Keratinocyte (primary cell): ENCODE results near the gene COLGALT1. TPM values are rescaled to one million over a fixed set of nuclear protein-coding genes. Genes with fewer than 3 reads are reported as not detected.

Experiments used
- DNase-seq: peaks from one replicate; pipeline ENCODE4 v3.0.0-alpha.2; 2011; ENCODE audit warnings: low read depth, missing footprints, low spot score
- FAIRE-seq: peaks from 2 replicates; lab custom pipeline; 2011; peaks lifted over from hg19 to GRCh38; lab: Jason Lieb, UNC
- H2AFZ ChIP-seq: 2 replicates; pipeline ENCODE4 v1.6.0; 2012; ENCODE audit warnings: low read length, control low read depth, inconsistent platforms; ENCODE audit not compliant: control insufficient read depth
- H3K27ac ChIP-seq: 2 replicates; pipeline ENCODE4 v1.5.1; 2011; ENCODE audit warnings: low read length; ENCODE audit not compliant: control insufficient read depth, insufficient read depth
- H3K27me3 ChIP-seq: 3 replicates; pipeline ENCODE4 v1.6.0; 2011; ENCODE audit warnings: low read length; ENCODE audit not compliant: control insufficient read depth, insufficient read depth; ENCODE audit errors: extremely low read depth
- H3K36me3 ChIP-seq, 2 experiments: 2 replicates in 1 of 2; 3 replicates in 1 of 2; pipeline ENCODE4 v1.5.1; 2011; ENCODE audit warnings: low read length in 2 of 2, mild to moderate bottlenecking in 1 of 2; ENCODE audit not compliant: control insufficient read depth in 2 of 2, insufficient read depth in 2 of 2; ENCODE audit errors: extremely low read depth in 1 of 2
- H3K4me1 ChIP-seq: 3 replicates; pipeline ENCODE4 v1.5.1; 2011; ENCODE audit warnings: low read length; ENCODE audit not compliant: control insufficient read depth, insufficient read depth; ENCODE audit errors: extremely low read depth
- H3K4me2 ChIP-seq: 3 replicates; pipeline ENCODE4 v1.6.0; 2011; ENCODE audit warnings: low read depth, low read length; ENCODE audit not compliant: control insufficient read depth, insufficient read depth; ENCODE audit errors: extremely low read depth
- H3K4me3 ChIP-seq, 3 experiments: fragments of 200-600 bp in 1 of 3; sonication (generic) in 1 of 3; 2 replicates in 2 of 3; 3 replicates in 1 of 3; pipeline ENCODE4 v1.5.1; 2011 to 2016; ENCODE audit warnings: low read length in 3 of 3, mild to moderate bottlenecking in 3 of 3, control low read depth in 2 of 3, inconsistent platforms in 1 of 3, low read depth in 1 of 3, mixed read lengths in 1 of 3, mixed run types in 1 of 3, moderate library complexity in 1 of 3; ENCODE audit not compliant: control insufficient read depth in 2 of 3, insufficient read depth in 2 of 3; ENCODE audit errors: extremely low read depth in 1 of 3
- H3K79me2 ChIP-seq: 2 replicates; pipeline ENCODE4 v1.6.0; 2012; ENCODE audit warnings: low read length; ENCODE audit not compliant: control insufficient read depth, insufficient read depth
- H3K9ac ChIP-seq: 3 replicates; pipeline ENCODE4 v1.6.0; 2011; ENCODE audit warnings: low read length; ENCODE audit not compliant: control insufficient read depth, insufficient read depth; ENCODE audit errors: extremely low read depth
- H3K9me1 ChIP-seq: 3 replicates; pipeline ENCODE4 v1.6.0; 2011; ENCODE audit warnings: low read length; ENCODE audit not compliant: control insufficient read depth, insufficient read depth; ENCODE audit errors: extremely low read depth
- H3K9me3 ChIP-seq: 2 replicates; pipeline ENCODE4 v1.5.1; 2012; ENCODE audit warnings: low read depth, low read length; ENCODE audit not compliant: control insufficient read depth
- H4K20me1 ChIP-seq: 3 replicates; pipeline ENCODE4 v1.6.0; 2011; ENCODE audit warnings: low read length; ENCODE audit not compliant: control insufficient read depth, insufficient read depth; ENCODE audit errors: extremely low read depth
- CTCF ChIP-seq, 3 experiments: IDR thresholded peaks in 1 of 3; conservative IDR thresholded peaks in 1 of 3; optimal IDR thresholded peaks in 1 of 3; 2 replicates in 2 of 3; 3 replicates in 1 of 3; pipeline versions ENCODE3 to v1.5.1; 2011; ENCODE audit warnings: low read length in 3 of 3, mild to moderate bottlenecking in 3 of 3, moderate library complexity in 2 of 3, control low read depth in 1 of 3, inconsistent platforms in 1 of 3; ENCODE audit not compliant: insufficient read depth in 2 of 3; ENCODE audit errors: extremely low read depth in 1 of 3
- EZH2 ChIP-seq: IDR thresholded peaks from one replicate; pipeline ENCODE4 v1.6.1; 2012; ENCODE audit warnings: inconsistent platforms, mild to moderate bottlenecking, low read length, moderate library complexity
- dilution Hi-C: fragments of 300-500 bp; cut with MboI; formaldehyde crosslinking; loops from one replicate; pipeline ENCODE4 v1.7.0; 2020; ENCODE audit warnings: low sequenced_read_pairs; ENCODE audit not compliant: extremely low pct_ligation_motif_present
- polyA plus RNA-seq, 5 experiments: library from polyadenylated mRNA; depleted of rRNA in 3 of 5; stranded (reverse) in 3 of 5; stranded (forward) in 1 of 5; unstranded in 1 of 5; fragments of >200 nt; gene quantifications; 1 replicate in 1 of 5; 2 replicates in 3 of 5; 3 replicates in 1 of 5; pipeline versions ENCODE4 v1.2.1 to v1.2.3, GENCODE V29; 2011 to 2012; ENCODE audit warnings: missing spikeins in 2 of 5, low read depth in 1 of 5, low replicate concordance in 1 of 5

COLGALT1 gene
- polyA plus RNA-seq, 1 donor (not counting 4 experiments of a cell fraction or from before 2014, with no cell fraction given): 89.4 TPM

GRCh38 chr19:17580470-17581144 lies 25.2 kb downstream of the COLGALT1 start:
- dilution Hi-C loops: no loop called here
- Histone ChIP-seq H3K79me2 (no peaks in the 10 kb centered on the region), H3K27me3 (no peaks in the 10 kb centered on the region), H2AFZ (no peak overlapping the region), H3K36me3 (peaks cover 29% of the 10 kb centered on the region in 2 experiments), H4K20me1 (peaks cover 2% of the 10 kb centered on the region), H3K4me1 (peaks cover 14% of the 10 kb centered on the region), H3K9me1 (no peaks in the 10 kb centered on the region), H3K9ac (no peak overlapping the region), H3K4me2 (peak overlapping the region; percentile 65), H3K9me3 (no peaks in the 10 kb centered on the region), H3K27ac (no peak overlapping the region), H3K4me3 (peak overlapping the region in 1 of 3 experiments; percentile 23)
- FAIRE-seq (peak; percentile 29), DNase-seq (no peak)
- TF ChIP-seq EZH2 (no peak), CTCF (optimal IDR thresholded peaks at IDR 0.05 in 1 of 3, IDR thresholded peaks at IDR 0.05 in 1 of 3, conservative IDR thresholded peaks at IDR 0.05 in 1 of 3; ENCODE audit: extremely low read depth in 1 of 3, insufficient read depth in 2 of 3, low read length in 3 of 3) (peak in 2 of 3 experiments; percentile 13 to 24)

- dilution Hi-C loops: no loop called here
- DNase-seq (no peak), FAIRE-seq (no peak)
- Histone ChIP-seq H4K20me1 (no peaks in the 10 kb centered on the region), H3K27ac (no peak overlapping the region), H3K27me3 (no peaks in the 10 kb centered on the region), H3K9me3 (no peaks in the 10 kb centered on the region), H3K4me2 (no peak overlapping the region), H3K4me1 (peaks cover 14% of the 10 kb centered on the region), H2AFZ (no peak overlapping the region), H3K36me3 (peaks cover 23 to 26% of the 10 kb centered on the region in 2 experiments), H3K79me2 (no peaks in the 10 kb centered on the region), H3K4me3 (no peak overlapping the region), H3K9me1 (no peaks in the 10 kb centered on the region), H3K9ac (no peak overlapping the region)
- no peak for TF ChIP-seq CTCF (optimal IDR thresholded peaks at IDR 0.05 in 1 of 3, IDR thresholded peaks at IDR 0.05 in 1 of 3, conservative IDR thresholded peaks at IDR 0.05 in 1 of 3; ENCODE audit: extremely low read depth in 1 of 3, insufficient read depth in 2 of 3, low read length in 3 of 3)
- no peak for TF ChIP-seq EZH2
Observed at GRCh38 chr19:17581211-17581874, 25.9 kb downstream of the COLGALT1 start.
